Uterus (tissue), 2 donors: ENCODE data around the gene ANKRD12.

Experiments
- POLR2A ChIP-seq, 2 donors: fragments of 450-650 bp; IDR thresholded peaks; one replicate each; pipeline ENCODE4 v1.6.1; 2016; ENCODE audit warnings: antibody characterized with exemption in 2 of 2, mild to moderate bottlenecking in 1 of 2, moderate library complexity in 1 of 2
- TF ChIP-seq, protein P1 (sequence below), 4 experiments: fragments of 200-600 bp in 2 of 4; fragments of 450-650 bp in 2 of 4; sonication (generic) in 2 of 4; IDR thresholded peaks; one replicate each; pipeline ENCODE4 v1.5.1; 2016 to 2019; ENCODE audit warnings: antibody characterized with exemption in 4 of 4, mild to moderate bottlenecking in 2 of 4, moderate library complexity in 1 of 4

DNA sequence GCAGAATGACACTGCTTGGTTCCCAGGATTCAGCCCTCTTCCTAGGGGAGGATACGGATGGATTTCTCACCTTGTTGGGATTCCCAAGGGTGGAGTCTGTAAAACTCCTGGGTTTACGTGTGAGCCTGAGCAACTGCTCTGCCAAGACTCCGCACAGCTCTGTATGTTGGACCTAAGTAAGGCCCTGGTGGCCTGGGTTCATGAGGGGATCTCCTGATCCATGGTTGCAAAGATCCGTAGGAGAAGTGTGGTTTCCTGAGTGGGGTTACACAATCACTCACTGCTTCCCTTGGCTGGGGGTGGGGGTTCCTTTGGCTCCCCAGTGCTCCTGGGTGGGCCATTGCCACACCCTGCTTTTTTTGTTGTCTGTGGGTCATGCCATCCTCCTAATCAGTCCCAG lies 37.7 kb downstream of the ANKRD12 start:
- TF ChIP-seq POLR2A (IDR thresholded peaks at IDR 0.05): no peak
- TF ChIP-seq, protein P1, sequence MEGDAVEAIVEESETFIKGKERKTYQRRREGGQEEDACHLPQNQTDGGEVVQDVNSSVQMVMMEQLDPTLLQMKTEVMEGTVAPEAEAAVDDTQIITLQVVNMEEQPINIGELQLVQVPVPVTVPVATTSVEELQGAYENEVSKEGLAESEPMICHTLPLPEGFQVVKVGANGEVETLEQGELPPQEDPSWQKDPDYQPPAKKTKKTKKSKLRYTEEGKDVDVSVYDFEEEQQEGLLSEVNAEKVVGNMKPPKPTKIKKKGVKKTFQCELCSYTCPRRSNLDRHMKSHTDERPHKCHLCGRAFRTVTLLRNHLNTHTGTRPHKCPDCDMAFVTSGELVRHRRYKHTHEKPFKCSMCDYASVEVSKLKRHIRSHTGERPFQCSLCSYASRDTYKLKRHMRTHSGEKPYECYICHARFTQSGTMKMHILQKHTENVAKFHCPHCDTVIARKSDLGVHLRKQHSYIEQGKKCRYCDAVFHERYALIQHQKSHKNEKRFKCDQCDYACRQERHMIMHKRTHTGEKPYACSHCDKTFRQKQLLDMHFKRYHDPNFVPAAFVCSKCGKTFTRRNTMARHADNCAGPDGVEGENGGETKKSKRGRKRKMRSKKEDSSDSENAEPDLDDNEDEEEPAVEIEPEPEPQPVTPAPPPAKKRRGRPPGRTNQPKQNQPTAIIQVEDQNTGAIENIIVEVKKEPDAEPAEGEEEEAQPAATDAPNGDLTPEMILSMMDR (IDR thresholded peaks at IDR 0.05): no peak
